Measurements from ENCODE around the gene TOR2A.

TOR2A gene

GRCh38 chr9:127698386-127698785 lies 36.7 kb downstream of the TOR2A start:
- WGBS (ENCODE audit: insufficient coverage): 93% methylated on average over 3 of the region's 5 CpGs
- Histone ChIP-seq H3K9me3 (ENCODE audit: control extremely low read depth in 1 of 5, control insufficient read depth in 4 of 5, insufficient read depth in 2 of 5, low read depth in 1 of 5, low read length in 4 of 5) (no peaks in the 10 kb centered on the region), H3K27ac (ENCODE audit: insufficient read depth in 1 of 2, low read depth in 1 of 2, low read length in 2 of 2, poor library complexity in 1 of 2, severe bottlenecking in 2 of 2) (peak overlapping the region in 1 of 2 experiments; percentile 34), H3K27me3 (replicated peaks in 2 of 5; ENCODE audit: control insufficient read depth in 4 of 5, insufficient read depth in 5 of 5, low read length in 4 of 5) (no peaks in the 10 kb centered on the region), H3K4me3 (ENCODE audit: control insufficient read depth in 1 of 7, extremely low read depth in 1 of 7, insufficient read depth in 4 of 7, low read depth in 2 of 7, low read length in 6 of 7) (no peak overlapping the region), H3K4me1 (ENCODE audit: control extremely low read depth in 1 of 4, control insufficient read depth in 4 of 4, insufficient read depth in 4 of 4, low read length in 3 of 4) (peaks cover 0 to 6% (median 5%) of the 10 kb centered on the region in 4 experiments), H3K36me3 (ENCODE audit: control insufficient read depth in 4 of 4, insufficient read depth in 4 of 4, low read length in 3 of 4) (no peaks in the 10 kb centered on the region)
- ChIA-PET POLR2A (no interaction called here), CTCF (no interaction called here)
- no peak for DNase-seq

- Histone ChIP-seq H3K27ac (ENCODE audit: insufficient read depth in 1 of 2, low read depth in 1 of 2, low read length in 2 of 2, poor library complexity in 1 of 2, severe bottlenecking in 2 of 2) (no peak overlapping the region), H3K36me3 (ENCODE audit: control insufficient read depth in 4 of 4, insufficient read depth in 4 of 4, low read length in 3 of 4) (no peaks in the 10 kb centered on the region), H3K27me3 (replicated peaks in 2 of 5; ENCODE audit: control insufficient read depth in 4 of 5, insufficient read depth in 5 of 5, low read length in 4 of 5) (no peaks in the 10 kb centered on the region), H3K4me3 (ENCODE audit: control insufficient read depth in 1 of 7, extremely low read depth in 1 of 7, insufficient read depth in 4 of 7, low read depth in 2 of 7, low read length in 6 of 7) (no peak overlapping the region), H3K4me1 (ENCODE audit: control extremely low read depth in 1 of 4, control insufficient read depth in 4 of 4, insufficient read depth in 4 of 4, low read length in 3 of 4) (peaks cover 0 to 6% (median 5%) of the 10 kb centered on the region in 4 experiments), H3K9me3 (ENCODE audit: control extremely low read depth in 1 of 5, control insufficient read depth in 4 of 5, insufficient read depth in 2 of 5, low read depth in 1 of 5, low read length in 4 of 5) (no peaks in the 10 kb centered on the region)
- ChIA-PET POLR2A (no interaction called here), CTCF (interaction anchor here (1.1 kb wide), 1 partner anchor 13 kb away, joined by 3 read pairs; no protein-coding TSS in a partner anchor)
- no peak for DNase-seq
- 97% methylated on average over 3 of the region's 5 CpGs for WGBS (ENCODE audit: insufficient coverage)
Measured at GRCh38 chr9:127697575-127697974, 37.5 kb downstream of the TOR2A start.

GRCh38 chr9:127694890-127695720 lies 40.0 kb downstream of the TOR2A start:
- no peak overlapping the region for H3K4me3 ChIP-seq (ENCODE audit: control insufficient read depth in 1 of 7, extremely low read depth in 1 of 7, insufficient read depth in 4 of 7, low read depth in 2 of 7, low read length in 6 of 7)
- H3K27me3 ChIP-seq (replicated peaks in 2 of 5; ENCODE audit: control insufficient read depth in 4 of 5, insufficient read depth in 5 of 5, low read length in 4 of 5): no peaks in the 10 kb centered on the region
- WGBS (ENCODE audit: insufficient coverage): 90% methylated on average over 6 of the region's 9 CpGs
- POLR2A ChIA-PET: no interaction called here
- H3K4me1 ChIP-seq (ENCODE audit: control extremely low read depth in 1 of 4, control insufficient read depth in 4 of 4, insufficient read depth in 4 of 4, low read length in 3 of 4): peaks cover 0 to 6% (median 5%) of the 10 kb centered on the region in 4 experiments
- no peaks in the 10 kb centered on the region for H3K9me3 ChIP-seq (ENCODE audit: control extremely low read depth in 1 of 5, control insufficient read depth in 4 of 5, insufficient read depth in 2 of 5, low read depth in 1 of 5, low read length in 4 of 5)
- H3K27ac ChIP-seq (ENCODE audit: insufficient read depth in 1 of 2, low read depth in 1 of 2, low read length in 2 of 2, poor library complexity in 1 of 2, severe bottlenecking in 2 of 2): no peak overlapping the region
- DNase-seq: no peak
- peaks cover 0 to 1% (median 0%) of the 10 kb centered on the region in 4 experiments for H3K36me3 ChIP-seq (ENCODE audit: control insufficient read depth in 4 of 4, insufficient read depth in 4 of 4, low read length in 3 of 4)
- CTCF ChIA-PET: interaction anchor here (1.4 kb wide), 1 partner anchor 9 kb away, joined by 3 read pairs; no protein-coding TSS in a partner anchor

GRCh38 chr9:127693697-127694096 lies 41.4 kb downstream of the TOR2A start:
- Histone ChIP-seq H3K36me3 (ENCODE audit: control insufficient read depth in 4 of 4, insufficient read depth in 4 of 4, low read length in 3 of 4) (peaks cover 0 to 3% (median 0%) of the 10 kb centered on the region in 4 experiments), H3K27me3 (replicated peaks in 2 of 5; ENCODE audit: control insufficient read depth in 4 of 5, insufficient read depth in 5 of 5, low read length in 4 of 5) (no peaks in the 10 kb centered on the region), H3K27ac (ENCODE audit: insufficient read depth in 1 of 2, low read depth in 1 of 2, low read length in 2 of 2, poor library complexity in 1 of 2, severe bottlenecking in 2 of 2) (no peak overlapping the region), H3K4me3 (ENCODE audit: control insufficient read depth in 1 of 7, extremely low read depth in 1 of 7, insufficient read depth in 4 of 7, low read depth in 2 of 7, low read length in 6 of 7) (no peak overlapping the region), H3K9me3 (ENCODE audit: control extremely low read depth in 1 of 5, control insufficient read depth in 4 of 5, insufficient read depth in 2 of 5, low read depth in 1 of 5, low read length in 4 of 5) (no peaks in the 10 kb centered on the region), H3K4me1 (ENCODE audit: control extremely low read depth in 1 of 4, control insufficient read depth in 4 of 4, insufficient read depth in 4 of 4, low read length in 3 of 4) (peaks cover 0 to under 1% (median 0%) of the 10 kb centered on the region in 4 experiments)
- WGBS (ENCODE audit: insufficient coverage): 100% methylated on average over 1 of the region's 4 CpGs
- no peak for DNase-seq
- ChIA-PET POLR2A (no interaction called here), CTCF (no interaction called here)

- no peaks in the 10 kb centered on the region for H3K4me1 ChIP-seq (ENCODE audit: control extremely low read depth in 1 of 4, control insufficient read depth in 4 of 4, insufficient read depth in 4 of 4, low read length in 3 of 4)
- no peak overlapping the region for H3K27ac ChIP-seq (ENCODE audit: insufficient read depth in 1 of 2, low read depth in 1 of 2, low read length in 2 of 2, poor library complexity in 1 of 2, severe bottlenecking in 2 of 2)
- H3K4me3 ChIP-seq (ENCODE audit: control insufficient read depth in 1 of 7, extremely low read depth in 1 of 7, insufficient read depth in 4 of 7, low read depth in 2 of 7, low read length in 6 of 7): no peak overlapping the region
- no peaks in the 10 kb centered on the region for H3K9me3 ChIP-seq (ENCODE audit: control extremely low read depth in 1 of 5, control insufficient read depth in 4 of 5, insufficient read depth in 2 of 5, low read depth in 1 of 5, low read length in 4 of 5)
- CTCF ChIA-PET: no interaction called here
- no peaks in the 10 kb centered on the region for H3K27me3 ChIP-seq (replicated peaks in 2 of 5; ENCODE audit: control insufficient read depth in 4 of 5, insufficient read depth in 5 of 5, low read length in 4 of 5)
- DNase-seq: no peak
- POLR2A ChIA-PET: no interaction called here
- 94% methylated on average over 9 of the region's 10 CpGs for WGBS (ENCODE audit: insufficient coverage)
- H3K36me3 ChIP-seq (ENCODE audit: control insufficient read depth in 4 of 4, insufficient read depth in 4 of 4, low read length in 3 of 4): peaks cover 0 to 3% (median 0%) of the 10 kb centered on the region in 4 experiments
Measured at GRCh38 chr9:127693143-127693542, 42.0 kb downstream of the TOR2A start.

- Histone ChIP-seq H3K27me3 (replicated peaks in 2 of 5; ENCODE audit: control insufficient read depth in 4 of 5, insufficient read depth in 5 of 5, low read length in 4 of 5) (no peaks in the 10 kb centered on the region), H3K4me1 (ENCODE audit: control extremely low read depth in 1 of 4, control insufficient read depth in 4 of 4, insufficient read depth in 4 of 4, low read length in 3 of 4) (no peaks in the 10 kb centered on the region), H3K27ac (ENCODE audit: insufficient read depth in 1 of 2, low read depth in 1 of 2, low read length in 2 of 2, poor library complexity in 1 of 2, severe bottlenecking in 2 of 2) (no peak overlapping the region), H3K36me3 (ENCODE audit: control insufficient read depth in 4 of 4, insufficient read depth in 4 of 4, low read length in 3 of 4) (peaks cover 0 to 3% (median 0%) of the 10 kb centered on the region in 4 experiments), H3K9me3 (ENCODE audit: control extremely low read depth in 1 of 5, control insufficient read depth in 4 of 5, insufficient read depth in 2 of 5, low read depth in 1 of 5, low read length in 4 of 5) (no peaks in the 10 kb centered on the region), H3K4me3 (ENCODE audit: control insufficient read depth in 1 of 7, extremely low read depth in 1 of 7, insufficient read depth in 4 of 7, low read depth in 2 of 7, low read length in 6 of 7) (no peak overlapping the region)
- no peak for DNase-seq
- ChIA-PET CTCF (no interaction called here), POLR2A (interaction anchor here (0.7 kb wide), 1 partner anchor 22 kb away, joined by 3 read pairs; no protein-coding TSS in a partner anchor)
- 95% methylated on average over 17 of the region's 20 CpGs for WGBS (ENCODE audit: insufficient coverage)
Measured at GRCh38 chr9:127692071-127692470, 43.0 kb downstream of the TOR2A start.

GRCh38 chr9:127690735-127691134 lies 44.4 kb downstream of the TOR2A start:
- Histone ChIP-seq H3K27me3 (replicated peaks in 2 of 5; ENCODE audit: control insufficient read depth in 4 of 5, insufficient read depth in 5 of 5, low read length in 4 of 5) (no peaks in the 10 kb centered on the region), H3K9me3 (ENCODE audit: control extremely low read depth in 1 of 5, control insufficient read depth in 4 of 5, insufficient read depth in 2 of 5, low read depth in 1 of 5, low read length in 4 of 5) (no peaks in the 10 kb centered on the region), H3K36me3 (ENCODE audit: control insufficient read depth in 4 of 4, insufficient read depth in 4 of 4, low read length in 3 of 4) (peaks cover 0 to 6% (median 0%) of the 10 kb centered on the region in 4 experiments), H3K4me1 (ENCODE audit: control extremely low read depth in 1 of 4, control insufficient read depth in 4 of 4, insufficient read depth in 4 of 4, low read length in 3 of 4) (no peaks in the 10 kb centered on the region), H3K27ac (ENCODE audit: insufficient read depth in 1 of 2, low read depth in 1 of 2, low read length in 2 of 2, poor library complexity in 1 of 2, severe bottlenecking in 2 of 2) (no peak overlapping the region), H3K4me3 (ENCODE audit: control insufficient read depth in 1 of 7, extremely low read depth in 1 of 7, insufficient read depth in 4 of 7, low read depth in 2 of 7, low read length in 6 of 7) (no peak overlapping the region)
- ChIA-PET POLR2A (interaction anchor here (0.7 kb wide), 1 partner anchor 11 kb away, joined by 3 read pairs; no protein-coding TSS in a partner anchor), CTCF (no interaction called here)
- 98% methylated on average over 7 of the region's 10 CpGs for WGBS (ENCODE audit: insufficient coverage)
- DNase-seq: no peak

Measured in common myeloid progenitor, CD34-positive (primary cell).